Thyroid gland (tissue), 4 donors: ENCODE results near the gene PKNOX2.

ENCODE experiments used
- CTCF ChIP-seq, 6 experiments: fragments of 200-600 bp in 3 of 6; fragments of 450-650 bp in 3 of 6; sonication (generic) in 3 of 6; IDR thresholded peaks; one replicate each; pipeline ENCODE4 v1.5.1; 2016 to 2019; ENCODE audit warnings: antibody characterized with exemption in 6 of 6, mild to moderate bottlenecking in 2 of 6, inconsistent platforms in 1 of 6, moderate library complexity in 1 of 6
- POLR2A ChIP-seq, 2 donors: fragments of 450-650 bp; IDR thresholded peaks; one replicate each; pipeline ENCODE4 v1.6.1; 2017; ENCODE audit warnings: antibody characterized with exemption in 2 of 2, mild to moderate bottlenecking in 2 of 2, moderate library complexity in 1 of 2

- no peak for TF ChIP-seq CTCF (IDR thresholded peaks at IDR 0.05)
- no peak for TF ChIP-seq POLR2A (IDR thresholded peaks at IDR 0.05)
Observed at GRCh38 chr11:125211191-125211947, 46.8 kb downstream of the PKNOX2 start.
